AG10803 (cell line): ENCODE measurements around the gene PIGH.

ENCODE experiments used
- DNase-seq: peaks from one replicate; pipeline ENCODE4 v3.0.0; 2010; ENCODE audit warnings: low read depth
- H3K4me3 ChIP-seq: 2 replicates; pipeline ENCODE4 v1.5.1; 2011; ENCODE audit warnings: mild to moderate bottlenecking, low read length, control low read depth
- CTCF ChIP-seq: conservative IDR thresholded peaks from 2 replicates; pipeline ENCODE4 v1.5.1; 2011; ENCODE audit warnings: mild to moderate bottlenecking, low read length, control low read depth, inconsistent platforms

Gene PIGH

GRCh38 chr14:67623114-67623513 is 23.0 kb upstream of the PIGH start:
- peak; percentile 28 for DNase-seq
- no peak overlapping the region for H3K4me3 ChIP-seq
- no peak for TF ChIP-seq CTCF

DNA sequence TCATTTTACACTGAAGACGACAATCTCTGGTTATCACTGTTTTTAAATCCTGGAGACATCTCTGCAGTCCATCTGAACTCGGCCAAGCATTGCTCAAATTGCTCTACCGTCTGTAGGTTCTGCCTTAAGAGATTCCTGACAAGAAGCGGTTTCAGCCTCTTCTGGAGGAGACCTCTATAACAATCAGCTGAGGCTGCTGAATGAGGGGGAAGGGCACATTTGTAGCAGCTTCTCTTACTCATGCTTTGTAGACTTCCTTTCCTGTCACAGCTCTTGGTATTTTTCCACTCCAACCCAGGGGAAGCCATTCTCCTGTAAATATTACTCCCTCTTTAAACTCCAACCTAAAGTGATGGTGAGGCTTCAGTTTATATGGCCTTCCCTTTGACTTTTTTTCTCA is 22.6 kb upstream of the PIGH start:
- TF ChIP-seq CTCF, result no peak
- DNase-seq, result peak; percentile 71
- H3K4me3 ChIP-seq, result no peak overlapping the region

DNA sequence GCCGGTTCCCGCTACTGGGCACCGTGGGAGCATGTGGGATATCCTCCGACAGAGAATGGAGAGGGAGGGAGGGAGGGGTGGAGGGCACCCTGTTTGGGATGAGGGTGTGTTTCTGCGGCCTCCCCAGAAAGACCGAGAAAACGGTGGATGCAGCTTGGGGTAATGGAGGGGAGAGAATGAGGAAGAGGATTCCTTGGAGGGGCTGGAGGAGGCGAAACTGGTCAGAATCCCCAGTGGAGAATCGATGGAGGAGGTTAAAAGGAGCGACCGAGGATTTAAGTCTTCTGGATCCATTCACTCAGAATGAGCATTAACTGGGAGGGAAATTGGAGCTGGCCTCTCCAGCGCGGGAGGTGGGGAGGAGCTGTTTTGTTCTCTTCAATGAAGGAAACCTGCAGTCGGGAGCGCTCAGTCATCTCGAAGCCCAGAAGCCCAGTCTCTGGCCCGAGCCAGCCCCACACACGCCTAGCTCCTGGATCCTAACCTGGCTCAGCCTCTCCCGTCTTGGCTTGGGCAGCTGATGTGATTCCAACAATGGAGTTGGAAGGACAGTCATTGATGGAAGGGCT is 20.2 kb upstream of the PIGH start:
- no peak for TF ChIP-seq CTCF
- no peak for DNase-seq
- H3K4me3 ChIP-seq, result peak overlapping the region; percentile 72

DNA sequence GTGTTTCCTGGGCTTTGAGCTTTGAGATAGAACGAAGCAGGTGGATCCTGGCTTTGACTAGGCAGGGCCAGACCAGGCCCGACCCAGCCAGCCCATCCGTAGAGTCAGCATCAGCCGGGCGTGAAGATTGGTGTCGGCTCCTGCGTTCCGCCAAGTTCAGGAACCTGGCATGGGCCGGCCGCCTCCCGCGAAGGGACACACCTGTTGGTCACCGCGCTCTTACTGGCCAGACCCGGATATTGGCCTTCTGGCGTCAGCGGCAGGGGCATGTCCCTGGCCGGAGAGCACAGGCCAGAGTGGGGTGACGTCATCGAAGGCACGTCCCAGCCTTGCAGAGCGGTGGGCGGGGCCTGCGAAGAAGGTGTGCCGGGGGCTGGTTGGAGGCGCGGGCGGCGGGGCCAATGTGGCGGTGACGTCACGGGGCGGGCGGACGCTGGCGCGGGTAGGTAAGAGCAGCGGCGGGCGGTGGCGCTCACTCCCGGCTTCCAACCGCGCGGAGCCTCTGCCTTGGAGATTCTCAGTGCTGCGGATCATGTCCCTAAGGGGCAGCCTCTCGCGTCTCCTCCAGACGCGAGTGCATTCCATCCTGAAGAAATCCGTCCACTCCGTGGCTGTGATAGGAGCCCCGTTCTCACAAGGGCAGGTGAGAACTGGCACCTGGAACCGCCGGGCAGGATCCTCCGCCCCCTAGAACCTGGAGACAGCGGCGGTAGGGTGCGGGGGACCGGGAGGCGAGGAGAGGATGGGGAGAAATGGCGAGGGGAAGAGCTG is 19.6 kb upstream of the PIGH start, which contains the start of gene ARG2:
Gene ARG2 (plus strand): TSS at position 475 of the 771 bp plus-strand sequence. CDS start 58 bp downstream, at position 533.
- no peak for TF ChIP-seq CTCF
- DNase-seq, result peak; percentile 85
- peak within 1 kb of the TSS; percentile 72 for H3K4me3 ChIP-seq

GRCh38 chr14:67618617-67619063 is 18.6 kb upstream of the PIGH start:
- DNase-seq, result peak; percentile 86
- TF ChIP-seq CTCF, result peak; percentile 83
- no peak overlapping the region for H3K4me3 ChIP-seq

DNA sequence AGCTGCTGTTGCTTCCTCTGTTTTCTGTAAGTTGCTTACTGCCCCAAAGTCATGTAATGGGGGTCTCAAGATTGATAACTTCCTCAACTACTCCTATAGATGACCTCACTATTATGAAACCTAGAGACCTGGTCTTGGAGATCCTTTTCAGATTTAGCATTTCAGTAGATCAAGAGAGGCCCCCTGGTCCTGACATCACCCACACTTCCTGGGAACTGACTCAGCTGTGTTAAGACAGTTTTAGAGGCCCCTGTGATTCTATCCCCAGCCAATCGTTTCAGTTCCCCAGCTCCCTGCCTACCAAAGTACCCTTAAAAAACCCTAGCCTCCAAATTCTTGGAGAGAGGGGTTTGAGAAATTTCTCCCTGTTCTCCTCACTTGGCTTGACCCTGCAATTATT is 10.4 kb upstream of the PIGH start:
- no peak for TF ChIP-seq CTCF
- no peak for DNase-seq
- H3K4me3 ChIP-seq, result no peak overlapping the region
